Bronchial epithelial cell (primary cell): ENCODE measurements around the gene PRC1. TPM values are rescaled to one million over a fixed set of nuclear protein-coding genes. Genes with fewer than 3 reads are reported as not detected.

ENCODE experiments used
- DNase-seq: peaks from one replicate; pipeline ENCODE4 v3.0.0-alpha.2; 2010; ENCODE audit warnings: low read depth
- FAIRE-seq: peaks from 2 replicates; lab custom pipeline; 2011; peaks lifted over from hg19 to GRCh38; lab: Jason Lieb, UNC
- H3K27me3 ChIP-seq: 2 replicates; pipeline ENCODE4 v1.5.1; 2011; ENCODE audit warnings: low read length; ENCODE audit not compliant: control insufficient read depth, insufficient read depth
- H3K36me3 ChIP-seq: 2 replicates; pipeline ENCODE4 v1.5.1; 2011; ENCODE audit warnings: low read length; ENCODE audit not compliant: control insufficient read depth, insufficient read depth
- H3K4me3 ChIP-seq: 2 replicates; pipeline ENCODE4 v1.5.1; 2011; ENCODE audit warnings: mild to moderate bottlenecking, low read depth, low read length, control low read depth
- CTCF ChIP-seq: IDR thresholded peaks from 2 replicates; pipeline ENCODE4 v1.5.1; 2011; ENCODE audit warnings: mild to moderate bottlenecking, moderate library complexity, low read length, control low read depth, inconsistent platforms; ENCODE audit not compliant: insufficient read depth, severe bottlenecking
- total RNA-seq: library from RNA; depleted of rRNA; stranded (reverse); fragments of >200 nt; gene quantifications from 2 replicates; pipeline ENCODE4 v1.2.1, GENCODE V29; 2014

PRC1 gene
- total RNA-seq, 1 donor from 2014 or later: 6.1 TPM

DNA sequence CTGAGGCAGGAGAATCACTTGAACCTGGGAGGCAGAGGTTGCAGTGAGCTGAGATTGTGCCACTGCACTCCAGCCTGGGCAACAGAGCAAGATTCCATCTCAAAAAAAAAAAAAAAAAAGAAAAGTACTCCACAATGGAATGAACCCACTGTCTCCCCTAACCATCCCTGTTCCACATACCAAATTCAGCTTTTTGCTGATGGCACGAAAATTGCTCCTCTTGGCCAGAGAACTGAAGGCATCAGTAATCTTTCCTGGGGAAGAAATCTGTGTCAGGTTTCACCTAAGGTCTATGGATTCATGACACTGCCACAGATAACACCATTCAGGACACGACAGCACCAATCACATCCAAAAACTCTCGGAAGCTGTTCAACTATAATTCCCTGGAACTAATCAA, 6.9 kb upstream of the PRC1 start:
- peaks cover 26% of the 10 kb centered on the region for H3K36me3 ChIP-seq
- no peaks in the 10 kb centered on the region for H3K27me3 ChIP-seq
- DNase-seq (no peak), FAIRE-seq (no peak)
- H3K4me3 ChIP-seq: no peak overlapping the region
- TF ChIP-seq CTCF: no peak

DNA sequence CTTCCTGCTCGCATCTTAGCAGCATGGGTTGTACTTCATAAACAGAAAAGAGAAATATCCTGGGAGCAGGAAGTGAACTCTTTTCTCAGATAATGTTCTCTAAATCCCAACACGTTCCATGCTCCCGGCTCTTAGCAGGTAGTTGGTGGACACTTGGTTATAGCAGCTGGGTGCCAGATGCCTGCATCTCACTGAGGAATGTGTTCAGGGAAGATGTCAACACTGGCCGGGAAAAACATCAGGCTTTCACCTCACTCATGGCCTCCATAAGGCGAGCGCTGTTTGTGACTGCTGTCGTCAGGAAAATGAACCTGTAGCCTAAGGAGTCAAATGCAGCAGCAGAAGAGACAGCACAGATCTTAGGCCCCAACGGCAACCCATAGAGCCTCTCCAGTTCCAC, 4.4 kb upstream of the PRC1 start:
- Histone ChIP-seq H3K27me3 (no peaks in the 10 kb centered on the region), H3K4me3 (no peak overlapping the region), H3K36me3 (peaks cover 13% of the 10 kb centered on the region)
- DNase-seq: no peak
- no peak for FAIRE-seq
- TF ChIP-seq CTCF: no peak

DNA sequence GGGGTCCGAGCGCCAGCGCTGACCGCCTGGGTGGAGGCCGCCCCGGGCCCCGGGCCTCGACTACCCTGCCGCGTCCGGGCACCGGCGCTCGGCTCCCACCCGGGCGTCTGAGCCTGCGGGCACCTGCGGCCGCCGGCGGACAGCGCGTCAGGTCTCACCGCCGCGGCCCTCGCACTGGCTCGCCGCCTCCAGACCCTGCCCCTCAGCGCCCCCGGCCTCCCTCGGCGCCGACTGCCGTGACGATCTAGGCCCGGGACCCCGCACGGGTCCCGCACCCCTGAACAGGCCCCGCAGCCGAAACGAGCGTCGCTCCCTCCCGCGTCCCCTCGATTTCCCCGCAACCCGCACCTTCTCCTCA, 297 bp downstream of the PRC1 start:
- FAIRE-seq (no peak), DNase-seq (no peak)
- Histone ChIP-seq H3K36me3 (no peaks in the 10 kb centered on the region), H3K27me3 (no peaks in the 10 kb centered on the region), H3K4me3 (peak overlapping the region; percentile 99)
- TF ChIP-seq CTCF: no peak

GRCh38 chr15:90991587-90992285, 2.6 kb downstream of the PRC1 start:
- FAIRE-seq: no peak
- TF ChIP-seq CTCF: no peak
- no peaks in the 10 kb centered on the region for H3K27me3 ChIP-seq
- no peak overlapping the region for H3K4me3 ChIP-seq
- no peaks in the 10 kb centered on the region for H3K36me3 ChIP-seq
- DNase-seq: no peak

DNA sequence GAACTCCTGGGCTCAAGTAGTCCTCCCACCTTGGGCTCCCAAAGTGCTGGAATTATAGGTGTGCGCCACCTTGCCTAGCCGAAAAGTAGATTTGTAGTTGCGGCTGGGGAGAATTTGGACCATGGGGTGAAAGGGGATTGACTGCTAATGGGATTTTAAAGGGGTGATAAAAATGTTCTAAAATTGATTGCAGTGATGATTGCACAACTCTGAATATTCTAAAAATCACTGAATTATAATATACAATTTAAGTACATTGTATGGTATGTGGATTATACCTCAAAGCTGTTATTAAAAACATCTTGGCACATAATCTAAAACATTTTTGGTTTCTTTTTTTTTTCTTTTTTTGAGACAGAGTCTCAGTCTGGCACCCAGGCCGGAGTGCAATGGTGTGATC, 3.9 kb downstream of the PRC1 start:
- no peak overlapping the region for H3K4me3 ChIP-seq
- no peaks in the 10 kb centered on the region for H3K27me3 ChIP-seq
- no peaks in the 10 kb centered on the region for H3K36me3 ChIP-seq
- DNase-seq (no peak), FAIRE-seq (no peak)
- no peak for TF ChIP-seq CTCF

DNA sequence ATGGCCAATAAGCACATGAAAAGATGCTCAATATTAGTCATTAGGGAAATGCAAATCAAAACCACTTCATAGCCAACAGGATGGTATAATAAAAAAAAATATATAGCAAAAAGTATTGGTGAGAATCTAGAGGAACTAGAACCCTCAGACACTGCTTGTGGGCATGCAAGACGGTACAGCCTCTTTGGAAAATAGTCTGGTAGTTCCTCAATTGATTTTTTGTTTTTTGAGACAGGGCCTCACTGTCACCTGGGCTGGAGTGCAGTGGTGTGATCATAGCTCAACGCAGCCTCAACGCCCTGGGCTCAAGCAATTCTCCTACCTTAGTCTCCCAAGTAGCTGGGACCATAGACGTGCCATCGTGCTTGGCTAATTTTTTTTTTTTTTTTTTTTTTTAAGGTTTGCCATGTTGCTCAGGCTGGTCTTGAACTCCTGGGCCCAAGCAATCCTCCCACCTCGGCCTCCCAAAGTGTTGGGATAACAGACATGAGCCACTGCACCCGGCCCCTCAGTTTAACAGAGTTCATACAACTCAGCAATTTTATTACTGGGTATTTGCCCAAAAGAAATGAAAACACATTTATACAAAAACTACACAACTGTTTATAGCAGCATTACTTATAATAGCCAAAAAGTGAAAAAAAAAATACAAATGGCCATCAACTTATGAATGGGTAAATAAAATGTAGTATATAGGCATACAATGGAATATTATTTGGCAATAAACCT, 5.1 kb downstream of the PRC1 start:
- no peak for FAIRE-seq
- Histone ChIP-seq H3K36me3 (no peaks in the 10 kb centered on the region), H3K27me3 (no peaks in the 10 kb centered on the region), H3K4me3 (no peak overlapping the region)
- no peak for DNase-seq
- TF ChIP-seq CTCF: no peak
